Neural cell (in vitro differentiated cells): ENCODE measurements around the gene SLC43A1. TPM values are rescaled to one million over a fixed set of nuclear protein-coding genes. Genes with fewer than 3 reads are reported as not detected.

ENCODE experiments used
- H2AFZ ChIP-seq: fragments of 200-600, 300-800 bp; sonication (generic), shearing (Covaris generic); 2 replicates; pipeline ENCODE4 v1.6.0; 2014; ENCODE audit warnings: low read depth, mild to moderate bottlenecking, antibody characterized with exemption, low read length, moderate library complexity
- H3F3A ChIP-seq: fragments of 200-600 bp; shearing (Covaris generic); 2 replicates; pipeline ENCODE4 v1.6.1; 2016; ENCODE audit warnings: mild to moderate bottlenecking, moderate library complexity, mixed read lengths, antibody characterized with exemption, low read length; ENCODE audit not compliant: insufficient read depth, poor library complexity, severe bottlenecking
- H3K27ac ChIP-seq: fragments of 200-600, 300-800 bp; sonication (generic), shearing (Covaris generic); 2 replicates; pipeline ENCODE4 v1.5.1; 2014; ENCODE audit warnings: mild to moderate bottlenecking, low read length, moderate library complexity
- H3K27me3 ChIP-seq: fragments of 300-800, 200-600 bp; sonication (generic), shearing (Covaris generic); 2 replicates; pipeline ENCODE4 v1.6.0; 2014; ENCODE audit warnings: mild to moderate bottlenecking, low read depth, low read length, moderate library complexity; ENCODE audit not compliant: insufficient read depth
- H3K36me3 ChIP-seq: fragments of 300-800, 200-600 bp; sonication (generic), shearing (Covaris generic); 2 replicates; pipeline ENCODE4 v1.5.1; 2014; ENCODE audit warnings: mild to moderate bottlenecking, antibody characterized with exemption, low read length, moderate library complexity; ENCODE audit not compliant: insufficient read depth
- H3K4me2 ChIP-seq: fragments of 300-800, 200-600 bp; sonication (generic), shearing (Covaris generic); 2 replicates; pipeline ENCODE4 v1.6.0; 2014; ENCODE audit warnings: mild to moderate bottlenecking, low read length
- H3K4me3 ChIP-seq: fragments of 300-800, 200-600 bp; sonication (generic), shearing (Covaris generic); 2 replicates; pipeline ENCODE4 v1.5.1; 2014; ENCODE audit warnings: mild to moderate bottlenecking, low read length, moderate library complexity
- H3K79me2 ChIP-seq: fragments of 200-600 bp; shearing (Covaris generic); replicated peaks from 2 replicates; pipeline ENCODE4 v1.6.0; 2014; ENCODE audit warnings: mild to moderate bottlenecking, low read length, moderate library complexity; ENCODE audit not compliant: insufficient read depth
- H3K9ac ChIP-seq: fragments of 300-800, 200-600 bp; sonication (generic), shearing (Covaris generic); 2 replicates; pipeline ENCODE4 v1.6.1; 2016; ENCODE audit warnings: mild to moderate bottlenecking, low read length, mixed read lengths
- H3K9me2 ChIP-seq: fragments of 200-600 bp; shearing (Covaris generic); 2 replicates; pipeline ENCODE4 v1.6.1; 2016; ENCODE audit warnings: mild to moderate bottlenecking, low read length, mixed read lengths; ENCODE audit not compliant: insufficient read depth
- H3K9me3 ChIP-seq: fragments of 200-600, 300-800 bp; sonication (generic), shearing (Covaris generic); 2 replicates; pipeline ENCODE4 v1.6.1; 2016; ENCODE audit warnings: mild to moderate bottlenecking, mixed run types, low read length, moderate library complexity, mixed read lengths
- H4K20me1 ChIP-seq: fragments of 200-600 bp; shearing (Covaris generic); 2 replicates; pipeline ENCODE4 v1.6.1; 2016; ENCODE audit warnings: mild to moderate bottlenecking, mixed run types; ENCODE audit not compliant: insufficient read depth
- EP300 ChIP-seq: fragments of 450-650 bp; conservative IDR thresholded peaks from 2 replicates; pipeline ENCODE4 v1.6.1; 2014; ENCODE audit warnings: antibody characterized with exemption, mild to moderate bottlenecking, moderate library complexity; ENCODE audit not compliant: poor library complexity, severe bottlenecking
- EZH2 ChIP-seq: fragments of 200-600, 300-800 bp; shearing (Covaris generic), sonication (generic); IDR thresholded peaks from 2 replicates; pipeline ENCODE4 v1.6.1; 2014; ENCODE audit warnings: antibody characterized with exemption, low read length, borderline replicate concordance, mild to moderate bottlenecking; ENCODE audit not compliant: insufficient read depth, poor library complexity, severe bottlenecking
- MXI1 ChIP-seq: fragments of 450-650 bp; conservative IDR thresholded peaks from 2 replicates; pipeline ENCODE4 v1.6.1; 2014; ENCODE audit warnings: antibody characterized with exemption, mild to moderate bottlenecking; ENCODE audit not compliant: poor library complexity, severe bottlenecking
- POLR2AphosphoS5 ChIP-seq: IDR thresholded peaks from 2 replicates; pipeline ENCODE4 v1.6.1; 2012
- RAD21 ChIP-seq: fragments of 450-650 bp; conservative IDR thresholded peaks from 2 replicates; pipeline ENCODE4 v1.6.1; 2014; ENCODE audit warnings: antibody characterized with exemption, mild to moderate bottlenecking, moderate library complexity
- SMC3 ChIP-seq: fragments of 450-650 bp; conservative IDR thresholded peaks from 2 replicates; pipeline ENCODE4 v1.6.1; 2014; ENCODE audit warnings: antibody characterized with exemption, mild to moderate bottlenecking, moderate library complexity; ENCODE audit not compliant: poor library complexity
- TAF1 ChIP-seq: IDR thresholded peaks from 2 replicates; pipeline ENCODE4 v1.6.1; 2012; ENCODE audit warnings: low read depth
- polyA plus RNA-seq: library from polyadenylated mRNA; depleted of rRNA; stranded (reverse); fragments of >200 nt; gene quantifications from 2 replicates; pipeline ENCODE4 v1.2.3, GENCODE V29; 2014
- TF ChIP-seq, protein P1 (sequence below): fragments of 450-650 bp; IDR thresholded peaks from 2 replicates; pipeline ENCODE4 v1.5.1; 2014; ENCODE audit warnings: antibody characterized with exemption, mild to moderate bottlenecking, moderate library complexity; ENCODE audit not compliant: poor library complexity, severe bottlenecking
- TF ChIP-seq, protein P2 (sequence below): IDR thresholded peaks from 2 replicates; pipeline ENCODE4 v1.6.1; 2012; ENCODE audit warnings: borderline replicate concordance

The SLC43A1 gene
- polyA plus RNA-seq, 1 donor from 2014 or later: 3.3 TPM

DNA sequence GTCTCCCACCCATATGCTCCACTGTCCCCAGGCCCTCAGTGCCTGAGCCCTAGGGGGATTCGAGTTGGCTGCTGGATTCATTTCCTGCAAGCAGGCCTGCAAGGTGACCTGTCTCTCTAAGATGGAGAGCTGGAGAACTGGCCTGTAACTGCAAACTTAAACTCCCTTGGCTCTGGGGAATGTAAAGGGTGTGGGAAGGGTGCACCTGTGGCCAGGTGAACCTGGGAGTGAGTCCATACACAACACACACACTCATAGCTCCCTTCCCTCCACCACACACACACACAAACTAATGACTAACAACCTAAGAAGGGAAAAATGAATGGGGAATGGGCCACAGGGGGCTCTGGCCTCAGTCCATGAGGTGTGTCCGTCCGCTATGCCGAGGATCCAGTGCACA lies 36.4 kb upstream of the SLC43A1 start:
- Histone ChIP-seq H4K20me1 (no peaks in the 10 kb centered on the region), H2AFZ (no peak overlapping the region), H3K27ac (no peak overlapping the region), H3K79me2 (no peaks in the 10 kb centered on the region), H3K36me3 (no peaks in the 10 kb centered on the region), H3F3A (no peaks in the 10 kb centered on the region), H3K4me3 (no peak overlapping the region), H3K9me3 (no peaks in the 10 kb centered on the region), H3K27me3 (no peaks in the 10 kb centered on the region), H3K4me2 (no peak overlapping the region), H3K9ac (no peak overlapping the region), H3K9me2 (no peaks in the 10 kb centered on the region)
- TF ChIP-seq, protein P1, sequence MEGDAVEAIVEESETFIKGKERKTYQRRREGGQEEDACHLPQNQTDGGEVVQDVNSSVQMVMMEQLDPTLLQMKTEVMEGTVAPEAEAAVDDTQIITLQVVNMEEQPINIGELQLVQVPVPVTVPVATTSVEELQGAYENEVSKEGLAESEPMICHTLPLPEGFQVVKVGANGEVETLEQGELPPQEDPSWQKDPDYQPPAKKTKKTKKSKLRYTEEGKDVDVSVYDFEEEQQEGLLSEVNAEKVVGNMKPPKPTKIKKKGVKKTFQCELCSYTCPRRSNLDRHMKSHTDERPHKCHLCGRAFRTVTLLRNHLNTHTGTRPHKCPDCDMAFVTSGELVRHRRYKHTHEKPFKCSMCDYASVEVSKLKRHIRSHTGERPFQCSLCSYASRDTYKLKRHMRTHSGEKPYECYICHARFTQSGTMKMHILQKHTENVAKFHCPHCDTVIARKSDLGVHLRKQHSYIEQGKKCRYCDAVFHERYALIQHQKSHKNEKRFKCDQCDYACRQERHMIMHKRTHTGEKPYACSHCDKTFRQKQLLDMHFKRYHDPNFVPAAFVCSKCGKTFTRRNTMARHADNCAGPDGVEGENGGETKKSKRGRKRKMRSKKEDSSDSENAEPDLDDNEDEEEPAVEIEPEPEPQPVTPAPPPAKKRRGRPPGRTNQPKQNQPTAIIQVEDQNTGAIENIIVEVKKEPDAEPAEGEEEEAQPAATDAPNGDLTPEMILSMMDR: no peak
- TF ChIP-seq, protein P2, sequence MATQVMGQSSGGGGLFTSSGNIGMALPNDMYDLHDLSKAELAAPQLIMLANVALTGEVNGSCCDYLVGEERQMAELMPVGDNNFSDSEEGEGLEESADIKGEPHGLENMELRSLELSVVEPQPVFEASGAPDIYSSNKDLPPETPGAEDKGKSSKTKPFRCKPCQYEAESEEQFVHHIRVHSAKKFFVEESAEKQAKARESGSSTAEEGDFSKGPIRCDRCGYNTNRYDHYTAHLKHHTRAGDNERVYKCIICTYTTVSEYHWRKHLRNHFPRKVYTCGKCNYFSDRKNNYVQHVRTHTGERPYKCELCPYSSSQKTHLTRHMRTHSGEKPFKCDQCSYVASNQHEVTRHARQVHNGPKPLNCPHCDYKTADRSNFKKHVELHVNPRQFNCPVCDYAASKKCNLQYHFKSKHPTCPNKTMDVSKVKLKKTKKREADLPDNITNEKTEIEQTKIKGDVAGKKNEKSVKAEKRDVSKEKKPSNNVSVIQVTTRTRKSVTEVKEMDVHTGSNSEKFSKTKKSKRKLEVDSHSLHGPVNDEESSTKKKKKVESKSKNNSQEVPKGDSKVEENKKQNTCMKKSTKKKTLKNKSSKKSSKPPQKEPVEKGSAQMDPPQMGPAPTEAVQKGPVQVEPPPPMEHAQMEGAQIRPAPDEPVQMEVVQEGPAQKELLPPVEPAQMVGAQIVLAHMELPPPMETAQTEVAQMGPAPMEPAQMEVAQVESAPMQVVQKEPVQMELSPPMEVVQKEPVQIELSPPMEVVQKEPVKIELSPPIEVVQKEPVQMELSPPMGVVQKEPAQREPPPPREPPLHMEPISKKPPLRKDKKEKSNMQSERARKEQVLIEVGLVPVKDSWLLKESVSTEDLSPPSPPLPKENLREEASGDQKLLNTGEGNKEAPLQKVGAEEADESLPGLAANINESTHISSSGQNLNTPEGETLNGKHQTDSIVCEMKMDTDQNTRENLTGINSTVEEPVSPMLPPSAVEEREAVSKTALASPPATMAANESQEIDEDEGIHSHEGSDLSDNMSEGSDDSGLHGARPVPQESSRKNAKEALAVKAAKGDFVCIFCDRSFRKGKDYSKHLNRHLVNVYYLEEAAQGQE: no peak
- TF ChIP-seq RAD21 (no peak), POLR2AphosphoS5 (no peak), SMC3 (no peak), TAF1 (no peak), EZH2 (no peak), EP300 (no peak), MXI1 (no peak)

- Histone ChIP-seq H2AFZ (no peak overlapping the region), H3K27ac (no peak overlapping the region), H3K79me2 (no peaks in the 10 kb centered on the region), H3K9me2 (no peaks in the 10 kb centered on the region), H3F3A (no peaks in the 10 kb centered on the region), H3K27me3 (no peaks in the 10 kb centered on the region), H3K9me3 (no peaks in the 10 kb centered on the region), H3K4me3 (no peak overlapping the region), H3K9ac (no peak overlapping the region), H3K36me3 (no peaks in the 10 kb centered on the region), H4K20me1 (no peaks in the 10 kb centered on the region), H3K4me2 (no peak overlapping the region)
- no peak for TF ChIP-seq EP300
- TF ChIP-seq MXI1: no peak
- TF ChIP-seq, protein P2: no peak
- no peak for TF ChIP-seq EZH2
- TF ChIP-seq, protein P1: no peak
- TF ChIP-seq RAD21: no peak
- TF ChIP-seq SMC3: no peak
- TF ChIP-seq POLR2AphosphoS5: no peak
- no peak for TF ChIP-seq TAF1
These were observed 34.5 kb upstream of the SLC43A1 start for GRCh38 chr11:57549983-57550382.
